Measurements from ENCODE around the gene HIGD1A. TPM values are rescaled to one million over a fixed set of nuclear protein-coding genes. Genes with fewer than 3 reads are reported as not detected.

Gene HIGD1A
- total and polyA plus RNA-seq, 12 donors, result 62.4 to 324 (median 120) TPM

DNA sequence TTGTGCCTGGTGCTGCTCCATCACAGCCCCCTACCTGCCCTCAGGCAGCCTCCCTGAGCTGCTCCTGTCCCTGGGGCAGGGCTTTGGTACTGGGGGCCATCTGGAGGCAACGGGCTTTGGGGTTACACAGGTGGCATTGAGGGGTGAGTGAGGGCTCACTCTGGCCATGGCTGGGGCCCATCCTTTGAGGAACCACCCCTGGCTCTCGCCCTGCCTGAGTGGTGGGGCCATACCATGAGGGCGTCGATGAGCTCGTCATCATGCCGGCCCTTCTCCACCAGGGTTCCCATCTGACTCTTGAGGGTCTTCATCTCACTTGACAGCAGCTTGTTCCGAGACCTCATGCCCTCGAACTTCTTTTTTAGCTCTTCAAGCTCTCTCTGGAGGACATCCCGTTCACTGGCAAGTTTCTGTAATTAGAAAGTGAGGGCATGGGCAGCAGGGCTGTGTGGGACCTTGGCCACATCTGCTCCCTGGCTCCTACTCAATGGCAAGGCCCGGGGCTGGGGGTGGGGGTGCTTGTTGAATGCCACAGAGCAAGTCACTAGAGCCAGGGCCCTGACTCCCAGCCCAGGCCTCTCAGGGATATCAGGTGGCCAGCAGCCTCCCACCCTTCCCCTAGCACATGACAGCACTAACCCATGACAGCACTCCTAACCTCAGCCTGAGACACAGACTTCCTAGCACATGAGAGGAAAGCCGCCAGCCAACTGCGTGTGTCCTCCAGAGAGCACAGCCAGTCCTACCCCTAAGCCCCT lies 64.7 kb downstream of the HIGD1A start:
- H3K27me3 ChIP-seq, result no peaks in the 10 kb centered on the region
- no peak overlapping the region for H3K4me3 ChIP-seq
- H3K9me3 ChIP-seq (replicated peaks in 1 of 3), result no peaks in the 10 kb centered on the region
- TF ChIP-seq, protein P1, sequence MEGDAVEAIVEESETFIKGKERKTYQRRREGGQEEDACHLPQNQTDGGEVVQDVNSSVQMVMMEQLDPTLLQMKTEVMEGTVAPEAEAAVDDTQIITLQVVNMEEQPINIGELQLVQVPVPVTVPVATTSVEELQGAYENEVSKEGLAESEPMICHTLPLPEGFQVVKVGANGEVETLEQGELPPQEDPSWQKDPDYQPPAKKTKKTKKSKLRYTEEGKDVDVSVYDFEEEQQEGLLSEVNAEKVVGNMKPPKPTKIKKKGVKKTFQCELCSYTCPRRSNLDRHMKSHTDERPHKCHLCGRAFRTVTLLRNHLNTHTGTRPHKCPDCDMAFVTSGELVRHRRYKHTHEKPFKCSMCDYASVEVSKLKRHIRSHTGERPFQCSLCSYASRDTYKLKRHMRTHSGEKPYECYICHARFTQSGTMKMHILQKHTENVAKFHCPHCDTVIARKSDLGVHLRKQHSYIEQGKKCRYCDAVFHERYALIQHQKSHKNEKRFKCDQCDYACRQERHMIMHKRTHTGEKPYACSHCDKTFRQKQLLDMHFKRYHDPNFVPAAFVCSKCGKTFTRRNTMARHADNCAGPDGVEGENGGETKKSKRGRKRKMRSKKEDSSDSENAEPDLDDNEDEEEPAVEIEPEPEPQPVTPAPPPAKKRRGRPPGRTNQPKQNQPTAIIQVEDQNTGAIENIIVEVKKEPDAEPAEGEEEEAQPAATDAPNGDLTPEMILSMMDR (IDR thresholded peaks at IDR 0.05), result no peak
- no peak for TF ChIP-seq POLR2A (IDR thresholded peaks at IDR 0.05)
- H3K4me1 ChIP-seq (replicated peaks in 1 of 2), result no peaks in the 10 kb centered on the region
- peak in 6 of 7 donors; percentile 27 to 71 (median 64) for DNase-seq
- intact Hi-C loops (cut with DNase I), result loop anchor here (5.0 to 10.0 kb wide), 2 partner anchors 77 to 155 kb away; partner anchors contain the start of gene SEC22C (in 1 of the 2)
- WGBS, 4 donors, result 73 to 80% (median 77%) methylated on average over 10 to 12 of the region's 12 CpGs
- no peak overlapping the region for H3K27ac ChIP-seq
- no peaks in the 10 kb centered on the region for H3K36me3 ChIP-seq (replicated peaks in 1 of 2)

DNA sequence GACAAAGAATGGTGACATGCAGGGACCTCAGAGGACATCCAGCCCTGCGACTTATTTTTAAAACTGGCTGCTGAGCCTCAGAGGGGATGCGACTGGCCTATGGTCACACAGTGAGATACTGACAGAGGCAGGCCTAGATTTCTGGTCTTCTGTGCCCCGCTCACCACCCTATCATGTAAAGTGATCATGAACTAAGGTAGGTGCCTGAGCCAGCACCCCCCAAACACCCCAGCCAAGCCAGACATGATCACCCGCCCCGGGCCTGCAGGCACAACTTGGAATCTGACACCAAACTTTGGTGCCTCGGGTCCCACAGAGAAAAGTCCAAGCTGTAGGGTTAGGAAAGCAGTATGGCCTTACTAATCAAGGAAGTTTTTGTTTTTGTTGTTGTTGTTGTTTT lies 67.8 kb downstream of the HIGD1A start:
- Histone ChIP-seq H3K27ac (no peak overlapping the region), H3K4me3 (no peak overlapping the region), H3K4me1 (replicated peaks in 1 of 2) (no peaks in the 10 kb centered on the region), H3K9me3 (replicated peaks in 1 of 3) (no peaks in the 10 kb centered on the region), H3K27me3 (no peaks in the 10 kb centered on the region), H3K36me3 (replicated peaks in 1 of 2) (no peaks in the 10 kb centered on the region)
- WGBS, 4 donors, result 89 to 94% (median 92%) methylated on average over 6 of the region's 6 CpGs
- TF ChIP-seq POLR2A (IDR thresholded peaks at IDR 0.05), result no peak
- TF ChIP-seq, protein P1 (IDR thresholded peaks at IDR 0.05), result no peak
- intact Hi-C loops (cut with DNase I), result no loop called here
- no peak for DNase-seq

DNA sequence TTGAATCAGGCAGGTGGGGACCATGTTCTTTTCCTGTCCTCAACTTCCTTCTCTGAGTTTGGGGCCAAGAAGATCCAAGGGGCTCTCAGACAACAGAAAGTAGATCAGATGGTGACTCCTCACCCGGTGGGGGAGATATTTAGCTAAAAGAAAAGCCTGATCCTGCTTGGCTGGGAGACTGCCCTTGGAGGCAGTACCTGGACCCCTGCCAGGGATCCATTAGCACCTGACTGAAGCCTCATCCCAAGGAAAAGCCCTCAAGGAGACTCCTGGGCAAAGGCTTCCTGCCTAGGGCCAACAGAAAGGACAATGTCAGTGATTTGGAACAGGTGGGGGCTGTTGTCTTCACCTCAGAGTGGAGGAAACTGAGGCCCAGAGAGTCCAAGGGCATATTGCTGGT lies 68.2 kb downstream of the HIGD1A start:
- H3K27ac ChIP-seq, result no peak overlapping the region
- intact Hi-C loops (cut with DNase I), result no loop called here

DNA sequence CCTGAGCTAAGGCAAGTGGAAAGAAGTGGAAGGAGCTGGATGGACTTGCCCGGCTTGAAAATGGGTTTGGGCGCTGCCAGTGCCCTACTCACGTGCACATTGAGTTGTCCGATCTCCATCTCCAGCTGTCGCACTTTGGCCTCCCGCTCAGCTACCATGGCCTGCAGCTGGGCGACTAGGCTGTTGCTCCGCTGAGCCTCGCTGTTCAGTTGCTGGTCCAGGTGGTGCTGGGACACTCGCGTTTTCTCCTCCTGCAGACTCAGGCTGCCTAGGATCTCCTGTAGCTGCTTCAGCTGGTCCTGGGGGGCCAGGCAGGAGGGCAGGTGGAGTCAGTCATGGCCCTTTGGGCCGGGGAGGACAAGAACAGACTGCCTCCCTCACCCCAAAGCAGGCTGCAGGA lies 68.7 kb downstream of the HIGD1A start:
- TF ChIP-seq POLR2A (IDR thresholded peaks at IDR 0.05), result no peak
- TF ChIP-seq, protein P1 (IDR thresholded peaks at IDR 0.05), result no peak
- Histone ChIP-seq H3K9me3 (replicated peaks in 1 of 3) (no peaks in the 10 kb centered on the region), H3K27me3 (no peaks in the 10 kb centered on the region), H3K4me1 (replicated peaks in 1 of 2) (no peaks in the 10 kb centered on the region), H3K36me3 (replicated peaks in 1 of 2) (no peaks in the 10 kb centered on the region), H3K27ac (no peak overlapping the region), H3K4me3 (no peak overlapping the region)
- intact Hi-C loops (cut with DNase I), result no loop called here
- WGBS, 4 donors, result 90 to 97% (median 95%) methylated on average over 9 to 12 of the region's 12 CpGs
- DNase-seq, result no peak

More for the DNA sequence above, 68.2 kb downstream of the HIGD1A start:
- no peaks in the 10 kb centered on the region for H3K36me3 ChIP-seq (replicated peaks in 1 of 2)
- H3K9me3 ChIP-seq (replicated peaks in 1 of 3), result no peaks in the 10 kb centered on the region
- H3K4me3 ChIP-seq, result no peak overlapping the region
- H3K27me3 ChIP-seq, result no peaks in the 10 kb centered on the region
- peak in 2 of 7 donors; percentile 15 to 45 for DNase-seq
- TF ChIP-seq, protein P1 (IDR thresholded peaks at IDR 0.05), result no peak
- TF ChIP-seq POLR2A (IDR thresholded peaks at IDR 0.05), result no peak
- H3K4me1 ChIP-seq (replicated peaks in 1 of 2), result no peaks in the 10 kb centered on the region
- WGBS, 4 donors, result 43 to 70% (median 53%) methylated on average over 1 of the region's 1 CpG
